CD4-positive, CD25-positive, alpha-beta regulatory T cell (primary cell): ENCODE data around the gene RUNX2. TPM values are rescaled to one million over a fixed set of nuclear protein-coding genes. Genes with fewer than 3 reads are reported as not detected.

Source experiments
- ATAC-seq, 2 donors: fragments of 150-1000 bp; cut with Tn5 transposase; one replicate each; pipeline ENCODE4 v1.10.0; 2021; ENCODE audit warnings: low read depth in 2 of 2, moderate number of reproducible peaks in 2 of 2, moderate library complexity in 1 of 2
- DNase-seq, 3 donors: peaks; one replicate each; pipeline versions ENCODE4 v3.0.0 to v3.0.0-alpha.2; 2012 to 2022; ENCODE audit warnings: mixed read lengths in 1 of 3
- H3K27ac ChIP-seq: one replicate; pipeline ENCODE4 v1.7.0; 2013; ENCODE audit warnings: mild to moderate bottlenecking, low read length; ENCODE audit not compliant: insufficient read depth, poor library complexity, severe bottlenecking
- H3K27me3 ChIP-seq: one replicate; pipeline ENCODE4 v1.7.0; 2013; ENCODE audit warnings: low read length; ENCODE audit not compliant: control insufficient read depth, insufficient read depth
- H3K36me3 ChIP-seq: one replicate; pipeline ENCODE4 v1.7.0; 2013; ENCODE audit warnings: mild to moderate bottlenecking, low read length, moderate library complexity; ENCODE audit not compliant: control insufficient read depth, insufficient read depth
- H3K4me1 ChIP-seq: 2 replicates; pipeline ENCODE4 v1.7.0; 2013; ENCODE audit warnings: mild to moderate bottlenecking, low read length; ENCODE audit not compliant: insufficient read depth, control insufficient read depth, poor library complexity, severe bottlenecking
- H3K4me3 ChIP-seq: one replicate; pipeline ENCODE4 v1.7.0; 2013; ENCODE audit warnings: low read depth, mild to moderate bottlenecking, low read length, moderate library complexity
- H3K9me3 ChIP-seq, 2 experiments: 1 replicate in 1 of 2; 2 replicates in 1 of 2; pipeline ENCODE4 v1.7.0; 2013; ENCODE audit warnings: low read length in 2 of 2, mild to moderate bottlenecking in 1 of 2, moderate library complexity in 1 of 2; ENCODE audit not compliant: control insufficient read depth in 2 of 2
- H3K27ac Mint-ChIP-seq, 3 donors: one replicate each; pipeline ENCODE4 v1.8.0; 2020 to 2022; ENCODE audit warnings: mild to moderate bottlenecking in 3 of 3, mixed read lengths in 3 of 3, moderate library complexity in 2 of 3
- H3K27me3 Mint-ChIP-seq: one replicate; pipeline ENCODE4 v1.8.0; 2022; ENCODE audit warnings: mild to moderate bottlenecking, mixed read lengths
- H3K36me3 Mint-ChIP-seq: one replicate; pipeline ENCODE4 v1.8.0; 2020; ENCODE audit warnings: mixed read lengths
- H3K4me1 Mint-ChIP-seq, 4 donors: one replicate each; pipeline ENCODE4 v1.8.0; 2020 to 2022; ENCODE audit warnings: mixed read lengths in 4 of 4, mild to moderate bottlenecking in 1 of 4
- H3K4me3 Mint-ChIP-seq, 4 donors: one replicate each; pipeline ENCODE4 v1.8.0; 2020 to 2022; ENCODE audit warnings: mild to moderate bottlenecking in 4 of 4, mixed read lengths in 4 of 4, moderate library complexity in 3 of 4
- H3K9me3 Mint-ChIP-seq, 7 donors: one replicate each; pipeline ENCODE4 v1.8.0; 2020 to 2022; ENCODE audit warnings: mixed read lengths in 7 of 7, mild to moderate bottlenecking in 3 of 7, moderate library complexity in 2 of 7
- polyA plus RNA-seq, 4 donors: library from polyadenylated mRNA; unstranded; fragments of 300-500 nt; fragmentation: Illumina TruSeq; gene quantifications; one replicate each; pipeline ENCODE4 v1.2.3, GENCODE V29; 2021
- total RNA-seq: library from RNA; stranded (reverse); gene quantifications from one replicate; pipeline ENCODE4 v1.2.3, GENCODE V29; 2022

The RUNX2 gene
- total and polyA plus RNA-seq, 5 donors from 2014 or later: 5.3 to 30.0 (median 5.5) TPM

DNA sequence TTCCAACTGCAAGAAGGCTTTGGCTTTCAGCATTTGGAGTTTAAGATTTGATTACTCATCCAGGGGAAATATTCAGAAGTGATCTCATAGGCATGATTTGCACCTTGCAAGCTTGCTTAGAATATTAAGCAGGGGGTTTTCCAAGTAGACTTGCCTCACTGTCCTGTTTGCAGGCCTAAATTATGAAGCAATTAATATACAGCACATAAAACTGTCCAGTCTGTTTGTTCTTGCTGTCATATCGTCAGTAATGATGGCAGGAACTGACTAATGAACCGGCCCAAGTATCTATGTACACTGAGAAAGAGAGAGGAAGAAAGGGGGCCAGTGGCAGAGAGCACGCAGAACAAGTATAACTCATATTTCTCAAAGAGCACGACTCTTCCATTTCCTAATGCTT is 262.1 kb downstream of the RUNX2 start:
- H3K36me3 Mint-ChIP-seq: no peaks in the 10 kb centered on the region

DNA sequence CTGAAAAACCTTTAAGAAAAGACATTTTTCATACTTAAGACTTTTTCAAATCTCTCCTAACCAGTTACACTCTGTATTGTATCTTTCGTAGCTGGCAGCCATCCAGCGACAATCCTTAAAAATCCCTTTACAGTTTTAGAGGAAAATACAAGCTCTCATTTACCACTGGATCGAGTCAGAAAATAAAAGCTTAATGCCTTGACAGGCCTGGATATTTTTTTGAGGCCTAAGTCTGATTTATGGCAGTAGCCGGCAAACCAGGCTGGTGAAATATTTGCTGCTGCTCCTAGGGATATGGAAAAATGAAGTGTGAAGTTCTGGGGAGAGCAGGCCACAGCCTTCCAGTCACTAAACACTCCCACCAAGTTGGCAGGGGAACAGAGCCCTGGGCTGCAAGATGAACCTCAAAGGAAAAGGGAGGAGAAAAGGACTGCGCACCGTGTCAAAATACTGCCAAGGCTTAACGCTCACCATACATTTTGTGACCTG is 262.6 kb downstream of the RUNX2 start:
- Histone ChIP-seq H3K27ac (no peak overlapping the region), H3K27me3 (no peaks in the 10 kb centered on the region), H3K4me3 (no peak overlapping the region), H3K4me1 (peaks cover 91% of the 10 kb centered on the region), H3K36me3 (no peaks in the 10 kb centered on the region), H3K9me3 (no peaks in the 10 kb centered on the region)
- Mint-ChIP-seq H3K4me3 (peak overlapping the region in 2 of 4 donors; percentile 21 to 80), H3K9me3 (peaks cover 0 to 2% (median 0%) of the 10 kb centered on the region in 7 donors), H3K4me1 (peaks cover 51 to 96% (median 78%) of the 10 kb centered on the region in 4 donors), H3K27me3 (no peaks in the 10 kb centered on the region), H3K36me3 (no peaks in the 10 kb centered on the region), H3K27ac (peak overlapping the region in 2 of 3 donors; percentile 8 to 9)
- no peak for ATAC-seq
- no peak for DNase-seq

More for the DNA sequence above, 262.1 kb downstream of the RUNX2 start:
- peak overlapping the region in 2 of 4 donors; percentile 71 to 80 for H3K4me3 Mint-ChIP-seq
- H3K27ac ChIP-seq: no peak overlapping the region
- no peaks in the 10 kb centered on the region for H3K36me3 ChIP-seq
- peak overlapping the region; percentile 59 for H3K4me3 ChIP-seq
- no peaks in the 10 kb centered on the region for H3K27me3 ChIP-seq
- ATAC-seq (no peak), DNase-seq (peak in 1 of 3 donors; percentile 25)
- H3K9me3 ChIP-seq: no peaks in the 10 kb centered on the region
- peaks cover 91% of the 10 kb centered on the region for H3K4me1 ChIP-seq
- H3K9me3 Mint-ChIP-seq: peaks cover 0 to 2% (median 0%) of the 10 kb centered on the region in 7 donors
- H3K4me1 Mint-ChIP-seq: peaks cover 50 to 96% (median 78%) of the 10 kb centered on the region in 4 donors
- no peaks in the 10 kb centered on the region for H3K27me3 Mint-ChIP-seq
- peak overlapping the region in 2 of 3 donors; percentile 8 to 74 for H3K27ac Mint-ChIP-seq

- H3K36me3 Mint-ChIP-seq: no peaks in the 10 kb centered on the region
- no peak overlapping the region for H3K27ac ChIP-seq
Observed at GRCh38 chr6:45591306-45591705, 263.2 kb downstream of the RUNX2 start.

DNA sequence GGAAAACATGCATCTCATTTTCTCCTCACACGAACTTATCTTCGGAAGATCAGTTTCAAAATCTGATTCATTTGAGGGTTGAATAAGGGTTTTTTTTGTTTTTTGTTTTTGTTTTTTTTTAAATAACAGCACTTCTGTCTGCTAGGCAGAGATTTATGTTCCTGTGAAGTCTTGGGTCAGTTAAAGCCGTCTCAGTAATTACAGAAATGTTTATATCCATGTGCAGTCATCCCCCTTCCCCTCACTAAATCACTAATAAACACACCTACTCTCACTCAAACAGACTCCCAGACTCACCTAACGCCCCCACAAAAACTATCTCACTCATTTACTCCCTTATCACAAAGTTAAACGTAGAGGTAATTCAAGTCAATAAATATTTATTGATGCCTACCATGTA is 263.8 kb downstream of the RUNX2 start:
- Mint-ChIP-seq H3K4me3 (peak overlapping the region in 3 of 4 donors; percentile 9 to 60 (median 48)), H3K27ac (peak overlapping the region; percentile 17 to 82 (median 39)), H3K36me3 (no peaks in the 10 kb centered on the region), H3K4me1 (peaks cover 42 to 92% (median 74%) of the 10 kb centered on the region in 4 donors), H3K27me3 (no peaks in the 10 kb centered on the region), H3K9me3 (peaks cover 0 to 2% (median 0%) of the 10 kb centered on the region in 7 donors)
- DNase-seq: no peak
- no peak overlapping the region for H3K27ac ChIP-seq
- ATAC-seq: no peak
- H3K36me3 ChIP-seq: no peaks in the 10 kb centered on the region
- no peaks in the 10 kb centered on the region for H3K27me3 ChIP-seq
- H3K4me3 ChIP-seq: peak overlapping the region; percentile 46
- H3K4me1 ChIP-seq: peaks cover 85% of the 10 kb centered on the region
- no peaks in the 10 kb centered on the region for H3K9me3 ChIP-seq

More at GRCh38 chr6:45591306-45591705, 263.2 kb downstream of the RUNX2 start:
- ATAC-seq: no peak
- H3K27ac Mint-ChIP-seq: no peak overlapping the region
- Histone ChIP-seq H3K9me3 (no peaks in the 10 kb centered on the region), H3K36me3 (no peaks in the 10 kb centered on the region), H3K27me3 (no peaks in the 10 kb centered on the region), H3K4me3 (peak overlapping the region; percentile 46), H3K4me1 (peaks cover 91% of the 10 kb centered on the region)
- H3K27me3 Mint-ChIP-seq: no peaks in the 10 kb centered on the region
- peaks cover 0 to 2% (median 0%) of the 10 kb centered on the region in 7 donors for H3K9me3 Mint-ChIP-seq
- no peak for DNase-seq
- peak overlapping the region in 2 of 4 donors; percentile 21 to 60 for H3K4me3 Mint-ChIP-seq
- peaks cover 45 to 96% (median 76%) of the 10 kb centered on the region in 4 donors for H3K4me1 Mint-ChIP-seq

GRCh38 chr6:45592991-45593390 is 264.9 kb downstream of the RUNX2 start:
- H3K27ac Mint-ChIP-seq: peak overlapping the region in 1 of 3 donors; percentile 82
- H3K36me3 ChIP-seq: no peaks in the 10 kb centered on the region
- H3K27me3 ChIP-seq: no peaks in the 10 kb centered on the region
- H3K9me3 Mint-ChIP-seq: peaks cover 0 to 2% (median 0%) of the 10 kb centered on the region in 7 donors
- peaks cover 74% of the 10 kb centered on the region for H3K4me1 ChIP-seq
- DNase-seq (no peak), ATAC-seq (no peak)
- peaks cover 3% of the 10 kb centered on the region for H3K36me3 Mint-ChIP-seq
- H3K27ac ChIP-seq: no peak overlapping the region
- peak overlapping the region in 1 of 4 donors; percentile 2 for H3K4me3 Mint-ChIP-seq
- no peaks in the 10 kb centered on the region for H3K27me3 Mint-ChIP-seq
- H3K9me3 ChIP-seq: no peaks in the 10 kb centered on the region
- H3K4me1 Mint-ChIP-seq: peaks cover 35 to 80% (median 63%) of the 10 kb centered on the region in 4 donors
- no peak overlapping the region for H3K4me3 ChIP-seq

- peak; percentile 63 to 65 for ATAC-seq
- Histone ChIP-seq H3K4me1 (peaks cover 52% of the 10 kb centered on the region), H3K36me3 (no peaks in the 10 kb centered on the region), H3K4me3 (peak overlapping the region; percentile 13), H3K27me3 (no peaks in the 10 kb centered on the region), H3K9me3 (peaks cover 0 to 6% of the 10 kb centered on the region in 2 experiments), H3K27ac (peak overlapping the region; percentile 42)
- H3K27ac Mint-ChIP-seq: peak overlapping the region; percentile 62 to 85 (median 85)
- peaks cover 27 to 60% (median 47%) of the 10 kb centered on the region in 4 donors for H3K4me1 Mint-ChIP-seq
- peaks cover 2% of the 10 kb centered on the region for H3K27me3 Mint-ChIP-seq
- H3K9me3 Mint-ChIP-seq: peaks cover 0 to 8% (median 4%) of the 10 kb centered on the region in 7 donors
- peak overlapping the region in 3 of 4 donors; percentile 2 to 78 (median 39) for H3K4me3 Mint-ChIP-seq
- H3K36me3 Mint-ChIP-seq: peaks cover 6% of the 10 kb centered on the region
- DNase-seq: peak in 1 of 3 donors; percentile 79
Observed at GRCh38 chr6:45595010-45595851, 267.1 kb downstream of the RUNX2 start.

GRCh38 chr6:45597424-45597823 is 269.3 kb downstream of the RUNX2 start:
- Mint-ChIP-seq H3K36me3 (peaks cover 6% of the 10 kb centered on the region), H3K27ac (no peak overlapping the region), H3K4me1 (peaks cover 16 to 42% (median 28%) of the 10 kb centered on the region in 4 donors), H3K4me3 (no peak overlapping the region), H3K9me3 (peaks cover 0 to 15% (median 5%) of the 10 kb centered on the region in 7 donors), H3K27me3 (peaks cover 9% of the 10 kb centered on the region)
- Histone ChIP-seq H3K4me1 (peaks cover 30% of the 10 kb centered on the region), H3K9me3 (peaks cover 0 to 13% of the 10 kb centered on the region in 2 experiments), H3K36me3 (no peaks in the 10 kb centered on the region), H3K27ac (no peak overlapping the region), H3K27me3 (no peaks in the 10 kb centered on the region), H3K4me3 (no peak overlapping the region)
- DNase-seq (no peak), ATAC-seq (no peak)
